Activated CD4-positive, alpha-beta T cell treated with anti-CD3 and anti-CD28 coated beads, Interleukin-2, amount 50 U/mL, for 4 hours (primary cell): ENCODE data around the gene ADGRG1.

ENCODE experiments used
- DNase-seq, 2 experiments: peaks; one replicate each; pipeline ENCODE4 v3.0.0-alpha.2; 2020

The ADGRG1 gene

DNA sequence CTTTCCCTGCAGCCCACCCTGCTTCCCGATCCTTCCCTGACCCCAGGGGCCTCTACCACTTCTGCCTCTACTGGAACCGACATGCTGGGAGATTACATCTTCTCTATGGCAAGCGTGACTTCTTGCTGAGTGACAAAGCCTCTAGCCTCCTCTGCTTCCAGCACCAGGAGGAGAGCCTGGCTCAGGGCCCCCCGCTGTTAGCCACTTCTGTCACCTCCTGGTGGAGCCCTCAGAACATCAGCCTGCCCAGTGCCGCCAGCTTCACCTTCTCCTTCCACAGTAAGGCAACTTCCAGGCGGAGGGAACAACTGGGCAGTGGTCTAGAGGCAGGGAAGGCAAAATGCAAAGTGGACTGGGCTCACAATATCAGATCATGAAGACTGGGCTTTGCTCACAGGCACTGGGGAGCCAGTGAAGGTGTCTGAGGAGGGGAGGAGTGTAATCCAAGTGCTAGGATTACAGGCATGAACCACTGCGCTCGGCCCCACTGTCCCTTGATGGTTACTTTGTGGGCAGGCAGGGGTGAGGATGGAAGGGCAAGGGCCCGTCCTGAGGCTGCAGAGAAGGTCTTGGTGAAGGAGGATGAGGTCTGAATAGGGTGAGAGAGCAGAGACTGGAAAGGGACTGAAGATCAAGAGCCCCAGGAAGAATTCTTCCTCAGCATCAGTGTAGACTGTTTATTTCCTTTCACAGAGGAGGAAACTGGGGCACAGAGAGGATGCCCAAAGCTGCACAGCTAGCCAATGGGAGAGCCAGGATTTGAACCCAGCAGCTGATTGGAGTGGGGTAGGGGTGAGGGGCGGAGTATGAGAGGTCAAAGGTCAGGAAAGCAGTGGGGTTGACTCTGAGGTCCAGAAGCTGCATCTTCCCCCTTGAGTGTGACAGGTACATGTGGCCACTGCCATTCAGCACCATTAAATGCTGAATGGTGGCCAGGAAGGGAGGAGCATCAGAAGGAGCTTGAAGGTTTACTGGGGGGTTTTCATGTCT is 23.2 kb downstream of the ADGRG1 start:
- DNase-seq = no peak

DNA sequence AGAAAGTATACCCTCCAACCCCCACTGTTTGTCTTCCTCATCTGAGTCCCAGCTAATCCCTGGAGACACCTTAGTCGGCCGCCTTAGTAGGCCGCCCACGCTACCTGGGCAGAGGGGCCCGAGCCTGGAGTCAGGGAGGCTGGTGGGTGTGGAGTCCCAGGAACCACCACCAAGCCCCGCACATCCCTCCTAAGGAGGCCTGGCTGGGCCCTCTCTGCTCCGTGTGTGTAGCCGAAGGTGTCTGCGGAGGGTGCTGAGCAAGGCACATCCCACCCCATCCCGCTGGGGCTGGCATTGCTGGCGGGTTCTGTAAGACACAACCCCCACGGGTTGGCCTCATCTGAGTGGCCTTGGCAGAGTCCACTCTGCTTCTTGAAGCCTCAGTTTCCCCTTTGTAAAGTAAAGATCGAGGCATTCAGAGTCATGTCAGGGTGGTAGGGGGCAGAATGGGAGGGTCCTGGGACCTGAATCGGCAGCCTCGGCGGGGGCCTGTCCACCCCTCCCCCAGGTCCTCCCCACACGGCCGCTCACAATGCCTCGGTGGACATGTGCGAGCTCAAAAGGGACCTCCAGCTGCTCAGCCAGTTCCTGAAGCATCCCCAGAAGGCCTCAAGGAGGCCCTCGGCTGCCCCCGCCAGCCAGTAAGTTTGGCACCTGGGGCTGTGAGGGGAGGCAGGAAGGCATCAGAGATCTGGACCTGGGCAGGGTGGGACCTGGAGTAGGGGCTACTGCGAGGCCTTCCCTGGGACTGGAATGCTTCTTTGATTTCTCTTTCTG is 24.5 kb downstream of the ADGRG1 start:
- no peak for DNase-seq

GRCh38 chr16:57653936-57654335 is 25.5 kb downstream of the ADGRG1 start:
- no peak for DNase-seq

GRCh38 chr16:57656342-57656955 is 28.0 kb downstream of the ADGRG1 start:
- DNase-seq = no peak

DNA sequence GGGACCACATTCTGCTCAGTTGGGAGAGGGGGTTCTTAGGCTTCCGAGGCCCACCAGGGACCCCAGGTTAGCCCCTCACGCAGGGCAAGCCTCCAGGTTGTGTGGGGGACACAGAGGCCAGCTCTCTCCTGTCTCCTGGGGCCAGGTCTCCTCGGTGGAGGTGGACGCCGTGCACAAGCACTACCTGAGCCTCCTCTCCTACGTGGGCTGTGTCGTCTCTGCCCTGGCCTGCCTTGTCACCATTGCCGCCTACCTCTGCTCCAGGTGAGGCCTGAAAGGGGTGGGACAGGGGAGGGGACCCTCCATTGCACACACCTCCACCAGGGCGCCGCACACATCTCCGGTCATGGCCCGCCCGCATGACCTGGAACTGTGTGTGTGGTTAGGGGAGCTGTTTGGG is 28.8 kb downstream of the ADGRG1 start:
- no peak for DNase-seq

DNA sequence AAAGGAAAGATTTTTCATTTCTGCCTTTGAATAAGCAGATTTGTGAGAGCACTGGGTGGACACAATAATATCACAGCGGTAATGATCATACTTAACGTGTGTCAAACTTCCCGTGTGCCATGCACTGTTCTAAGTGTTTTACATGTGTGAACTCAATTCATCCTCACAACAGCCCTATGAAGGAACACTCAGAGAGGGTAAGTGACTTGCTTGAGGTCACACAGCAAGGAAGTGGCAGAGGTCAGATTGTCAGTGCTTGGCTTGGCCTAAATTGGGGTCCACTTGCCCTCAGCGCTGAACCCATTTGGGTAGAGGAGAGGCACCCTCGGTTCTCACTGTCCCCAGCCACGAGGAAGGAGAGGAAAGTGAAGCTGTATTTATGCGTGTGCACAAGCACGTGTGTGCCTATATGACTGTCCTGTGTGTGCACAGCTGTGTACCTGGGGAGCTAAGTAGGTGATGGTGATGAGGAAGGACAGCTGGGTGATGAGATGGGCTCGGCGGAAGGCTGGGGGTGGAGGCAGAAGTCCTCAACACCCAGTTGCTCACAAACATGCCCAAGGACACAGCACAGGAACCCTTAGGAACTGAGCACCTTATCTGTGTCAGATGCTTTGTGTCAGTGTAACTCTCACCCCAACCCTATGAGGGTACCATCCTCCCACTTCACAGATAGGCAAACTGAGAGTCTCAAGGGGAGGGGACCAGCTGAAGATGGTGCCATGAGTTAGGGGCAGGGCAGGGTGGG is 29.9 kb downstream of the ADGRG1 start:
- DNase-seq = no peak

DNA sequence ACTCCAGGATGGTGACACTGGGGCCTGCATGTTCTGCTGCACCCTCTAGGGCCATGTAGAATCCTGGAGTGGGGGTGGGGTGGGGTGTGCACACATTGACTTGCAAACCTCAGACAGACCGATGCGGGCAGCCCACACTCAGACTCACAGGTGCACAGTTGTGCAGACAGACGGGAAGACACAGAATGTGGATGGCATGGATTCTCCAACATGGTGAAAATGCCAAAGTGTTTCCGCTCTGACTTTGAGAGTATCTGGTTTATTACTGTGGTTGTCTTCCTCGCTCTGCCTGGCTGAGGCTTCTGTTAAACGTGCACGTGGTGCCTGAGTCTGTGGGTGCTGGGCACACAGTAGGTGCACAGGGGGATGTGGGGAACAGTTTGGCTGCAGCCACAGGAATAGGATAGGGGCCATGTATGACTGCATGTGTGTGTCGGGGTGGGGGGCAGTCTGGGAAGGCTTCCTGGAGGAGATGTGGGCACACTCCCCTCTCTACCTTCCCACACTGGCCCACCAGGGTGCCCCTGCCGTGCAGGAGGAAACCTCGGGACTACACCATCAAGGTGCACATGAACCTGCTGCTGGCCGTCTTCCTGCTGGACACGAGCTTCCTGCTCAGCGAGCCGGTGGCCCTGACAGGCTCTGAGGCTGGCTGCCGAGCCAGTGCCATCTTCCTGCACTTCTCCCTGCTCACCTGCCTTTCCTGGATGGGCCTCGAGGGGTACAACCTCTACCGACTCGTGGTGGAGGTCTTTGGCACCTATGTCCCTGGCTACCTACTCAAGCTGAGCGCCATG is 30.6 kb downstream of the ADGRG1 start:
- DNase-seq = no peak

- DNase-seq = no peak
Observed at GRCh38 chr16:57660715-57661463, 32.5 kb downstream of the ADGRG1 start.

DNA sequence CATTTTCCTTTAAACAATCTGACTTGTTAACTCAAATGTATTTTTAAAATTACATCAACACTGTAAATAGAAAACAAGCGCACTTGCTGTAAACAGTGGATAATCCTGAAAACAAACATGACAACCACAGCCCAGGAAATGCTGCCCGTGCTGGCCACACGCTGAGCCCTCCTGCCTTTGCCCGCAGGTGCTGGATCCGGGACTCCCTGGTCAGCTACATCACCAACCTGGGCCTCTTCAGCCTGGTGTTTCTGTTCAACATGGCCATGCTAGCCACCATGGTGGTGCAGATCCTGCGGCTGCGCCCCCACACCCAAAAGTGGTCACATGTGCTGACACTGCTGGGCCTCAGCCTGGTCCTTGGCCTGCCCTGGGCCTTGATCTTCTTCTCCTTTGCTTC is 33.1 kb downstream of the ADGRG1 start:
- no peak for DNase-seq

GRCh38 chr16:57661936-57662906 is 33.8 kb downstream of the ADGRG1 start:
- no peak for DNase-seq

- no peak for DNase-seq
Observed at GRCh38 chr16:57663436-57663835, 35.0 kb downstream of the ADGRG1 start.

DNA sequence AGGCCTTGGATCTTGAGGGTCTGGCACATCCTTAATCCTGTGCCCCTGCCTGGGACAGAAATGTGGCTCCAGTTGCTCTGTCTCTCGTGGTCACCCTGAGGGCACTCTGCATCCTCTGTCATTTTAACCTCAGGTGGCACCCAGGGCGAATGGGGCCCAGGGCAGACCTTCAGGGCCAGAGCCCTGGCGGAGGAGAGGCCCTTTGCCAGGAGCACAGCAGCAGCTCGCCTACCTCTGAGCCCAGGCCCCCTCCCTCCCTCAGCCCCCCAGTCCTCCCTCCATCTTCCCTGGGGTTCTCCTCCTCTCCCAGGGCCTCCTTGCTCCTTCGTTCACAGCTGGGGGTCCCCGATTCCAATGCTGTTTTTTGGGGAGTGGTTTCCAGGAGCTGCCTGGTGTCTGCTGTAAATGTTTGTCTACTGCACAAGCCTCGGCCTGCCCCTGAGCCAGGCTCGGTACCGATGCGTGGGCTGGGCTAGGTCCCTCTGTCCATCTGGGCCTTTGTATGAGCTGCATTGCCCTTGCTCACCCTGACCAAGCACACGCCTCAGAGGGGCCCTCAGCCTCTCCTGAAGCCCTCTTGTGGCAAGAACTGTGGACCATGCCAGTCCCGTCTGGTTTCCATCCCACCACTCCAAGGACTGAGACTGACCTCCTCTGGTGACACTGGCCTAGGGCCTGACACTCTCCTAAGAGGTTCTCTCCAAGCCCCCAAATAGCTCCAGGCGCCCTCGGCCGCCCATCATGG is 35.7 kb downstream of the ADGRG1 start:
- DNase-seq = no peak

- no peak for DNase-seq
Observed at GRCh38 chr16:57664662-57665025, 36.2 kb downstream of the ADGRG1 start.

- no peak for DNase-seq
Observed at GRCh38 chr16:57665541-57665940, 37.1 kb downstream of the ADGRG1 start.

DNA sequence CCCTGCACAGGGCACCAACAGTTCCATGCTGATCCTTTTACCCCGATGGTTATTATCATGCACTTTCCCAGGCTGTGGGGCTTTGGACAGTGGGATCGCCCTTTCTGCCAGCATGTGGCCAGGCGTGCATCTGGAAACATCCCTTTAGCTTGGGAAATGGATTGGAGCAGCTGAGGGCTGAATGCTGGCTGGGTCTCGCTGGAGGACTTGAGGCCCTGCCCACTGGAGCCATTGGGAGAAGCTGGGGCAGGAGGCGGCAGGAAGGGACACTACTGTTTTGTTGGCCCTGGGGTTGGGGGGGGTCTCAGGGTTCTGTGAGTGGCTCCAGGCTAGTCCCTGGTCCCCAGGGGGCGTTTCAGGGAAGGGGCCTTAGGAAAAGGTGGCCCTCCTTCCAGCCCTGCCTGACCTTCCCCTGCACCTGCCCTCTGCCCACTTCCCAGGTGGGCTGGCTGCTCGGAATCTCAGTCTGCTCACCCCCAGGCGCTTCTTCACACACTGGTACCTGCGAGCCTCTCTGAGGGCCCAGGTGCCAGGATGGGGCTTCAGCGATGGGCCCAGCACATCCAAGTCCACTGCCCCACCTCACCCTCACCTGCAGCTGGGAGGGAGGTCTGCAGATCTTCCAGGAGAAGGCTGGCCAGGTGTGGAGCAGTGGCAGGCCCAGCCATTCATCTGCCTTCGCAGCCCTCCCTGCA is 38.1 kb downstream of the ADGRG1 start:
- no peak for DNase-seq

- DNase-seq = no peak
Observed at GRCh38 chr16:57667048-57667525, 38.7 kb downstream of the ADGRG1 start.

- DNase-seq = no peak
Observed at GRCh38 chr16:57667526-57668262, 39.3 kb downstream of the ADGRG1 start.

DNA sequence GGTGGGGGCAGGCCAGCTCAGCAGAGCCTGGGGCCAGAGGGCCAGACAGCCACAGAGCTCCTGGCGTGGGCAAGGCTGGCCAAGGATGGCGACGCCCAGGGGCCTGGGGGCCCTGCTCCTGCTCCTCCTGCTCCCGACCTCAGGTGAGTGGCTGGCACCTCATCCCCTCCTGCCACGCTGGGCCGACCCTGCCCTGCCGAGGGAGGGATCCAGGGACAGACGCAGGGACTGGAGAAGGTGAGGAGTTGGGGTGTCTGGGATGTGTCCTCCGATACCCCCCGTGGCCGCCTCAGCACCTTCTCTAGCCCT is 39.8 kb downstream of the ADGRG1 start, which contains the start of gene ADGRG3:
ADGRG3 (plus strand) TSS at position 44 of the 309 bp plus-strand sequence; CDS start at position 86, 42 bp downstream.
- no peak for DNase-seq
